SH-SY5Y (cell line): Measurements from ENCODE around the gene KLHL42.
A peak's percentile ranks its signal among the peaks of the same experiment; 100 is the strongest.

Source experiments
- GATA2 ChIP-seq: IDR thresholded peaks from 2 replicates; pipeline ENCODE4 v1.6.1; 2011; ENCODE audit warnings: mild to moderate bottlenecking, low read depth, low read length
- GATA3 ChIP-seq: IDR thresholded peaks from 2 replicates; pipeline ENCODE4 v1.6.1; 2011; ENCODE audit warnings: low read depth, mild to moderate bottlenecking, low read length, moderate library complexity

The KLHL42 gene

DNA sequence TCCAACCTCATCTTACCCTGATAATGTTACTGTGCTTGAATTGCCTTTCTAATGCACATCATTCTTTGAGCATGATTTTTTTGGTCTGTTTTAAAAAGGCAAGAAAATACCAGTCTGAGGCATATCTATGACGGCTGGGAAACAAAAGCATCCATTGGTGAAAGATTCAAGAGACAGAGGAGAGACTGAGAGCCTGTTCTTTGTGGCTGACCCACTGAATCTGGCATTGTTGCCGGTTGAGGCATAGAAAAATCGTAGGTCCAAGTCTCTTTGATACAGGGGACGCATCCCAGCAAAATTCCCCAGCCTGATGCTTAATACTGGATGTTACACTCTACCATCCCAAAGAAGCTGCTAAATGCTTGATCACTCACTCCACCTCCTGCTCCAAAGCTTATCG, 2.9 kb upstream of the KLHL42 start:
- TF ChIP-seq GATA3 = no peak
- no peak for TF ChIP-seq GATA2

DNA sequence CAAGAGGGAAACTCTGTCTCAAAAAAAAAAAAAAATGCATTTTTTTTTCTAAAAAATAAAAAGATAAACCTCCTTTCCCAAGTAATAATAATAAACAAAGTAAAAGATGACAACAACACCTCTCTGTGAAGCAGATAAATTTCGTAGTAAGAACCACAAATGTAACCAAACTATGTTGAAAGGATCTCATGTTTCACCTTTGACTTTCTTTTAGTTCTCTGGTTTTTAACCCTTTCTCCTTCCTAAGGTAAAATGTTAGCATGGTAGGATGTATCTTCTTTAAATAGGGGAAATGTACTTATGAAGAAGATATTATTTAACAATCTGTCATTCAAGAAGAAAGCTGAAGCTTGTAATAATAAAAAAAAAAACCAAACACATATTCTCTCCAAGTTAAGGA, 1.8 kb upstream of the KLHL42 start:
- TF ChIP-seq GATA3 = no peak
- TF ChIP-seq GATA2 = no peak

DNA sequence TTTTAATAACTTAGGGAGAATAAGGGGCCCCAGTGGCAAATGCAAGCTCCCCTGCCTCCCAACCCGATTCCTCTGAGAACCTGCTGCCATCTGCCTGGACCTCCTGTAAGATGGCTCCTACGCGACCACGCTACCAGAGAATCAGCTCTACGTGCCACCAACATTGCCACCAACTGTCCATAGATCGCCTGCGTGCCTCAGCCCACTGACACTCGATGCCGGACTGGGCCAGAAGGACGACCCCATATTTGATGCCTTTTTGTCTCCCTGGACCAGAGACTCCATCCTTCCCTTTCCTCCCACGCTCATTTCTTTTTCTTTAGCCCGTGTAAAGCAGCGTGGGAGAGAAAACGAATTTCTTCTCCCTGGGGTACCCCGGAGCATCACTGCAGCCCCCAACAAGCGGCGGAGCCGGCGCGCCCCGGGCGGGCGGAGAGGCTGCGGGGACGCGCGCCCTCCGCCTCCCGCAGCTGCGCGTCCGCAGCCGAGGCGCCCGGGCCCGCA, 565 bp upstream of the KLHL42 start:
- TF ChIP-seq GATA3 (no peak), GATA2 (no peak)

DNA sequence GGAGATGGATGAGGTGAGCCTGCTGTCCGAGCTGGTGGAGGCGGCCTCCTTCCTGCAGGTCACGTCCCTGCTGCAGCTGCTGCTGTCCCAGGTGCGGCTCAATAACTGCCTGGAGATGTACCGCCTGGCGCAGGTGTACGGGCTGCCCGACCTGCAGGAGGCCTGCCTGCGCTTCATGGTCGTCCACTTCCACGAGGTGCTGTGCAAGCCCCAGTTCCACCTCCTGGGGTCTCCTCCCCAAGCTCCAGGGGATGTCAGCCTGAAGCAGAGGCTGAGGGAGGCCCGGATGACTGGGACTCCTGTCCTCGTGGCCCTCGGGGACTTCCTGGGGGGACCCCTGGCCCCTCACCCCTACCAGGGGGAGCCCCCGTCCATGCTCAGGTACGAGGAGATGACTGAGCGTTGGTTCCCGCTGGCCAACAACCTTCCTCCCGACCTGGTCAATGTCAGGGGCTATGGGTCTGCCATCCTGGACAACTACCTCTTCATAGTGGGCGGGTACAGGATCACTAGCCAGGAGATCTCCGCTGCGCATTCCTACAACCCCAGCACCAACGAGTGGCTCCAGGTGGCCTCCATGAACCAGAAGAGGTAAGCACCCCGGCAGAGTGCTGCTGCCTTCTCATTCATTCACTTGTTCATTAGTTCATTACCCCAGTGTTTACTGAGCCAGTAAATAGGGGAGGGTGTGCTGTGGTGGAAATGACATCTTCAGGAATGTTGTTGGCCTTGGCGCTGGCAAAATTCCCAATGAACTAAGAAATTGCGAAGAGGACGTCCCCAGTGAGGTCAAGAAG, 777 bp downstream of the KLHL42 start:
- TF ChIP-seq GATA3 (no peak), GATA2 (no peak)

DNA sequence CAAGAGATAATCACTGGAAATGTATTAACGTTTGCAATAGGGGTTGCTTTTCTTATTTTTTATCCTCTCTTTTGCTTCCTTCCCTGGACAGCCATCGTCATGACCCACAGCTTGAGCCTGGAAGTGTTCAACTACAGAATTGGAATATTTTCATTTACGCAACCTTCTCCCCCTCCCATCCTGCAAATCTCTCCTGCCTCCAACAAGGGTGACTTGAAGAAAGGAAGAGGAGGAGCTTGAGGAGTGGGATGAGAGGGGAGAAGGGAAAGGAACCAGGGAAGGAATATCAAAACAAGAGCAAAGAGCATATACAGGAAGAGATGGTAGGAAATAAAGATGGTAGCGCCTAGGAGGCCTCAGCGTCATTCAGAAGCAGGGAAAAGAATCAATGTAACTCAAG, 1.6 kb downstream of the KLHL42 start:
- peak; percentile 39; the same call in 1 of the 2 replicates for TF ChIP-seq GATA2
- TF ChIP-seq GATA3 = no peak

DNA sequence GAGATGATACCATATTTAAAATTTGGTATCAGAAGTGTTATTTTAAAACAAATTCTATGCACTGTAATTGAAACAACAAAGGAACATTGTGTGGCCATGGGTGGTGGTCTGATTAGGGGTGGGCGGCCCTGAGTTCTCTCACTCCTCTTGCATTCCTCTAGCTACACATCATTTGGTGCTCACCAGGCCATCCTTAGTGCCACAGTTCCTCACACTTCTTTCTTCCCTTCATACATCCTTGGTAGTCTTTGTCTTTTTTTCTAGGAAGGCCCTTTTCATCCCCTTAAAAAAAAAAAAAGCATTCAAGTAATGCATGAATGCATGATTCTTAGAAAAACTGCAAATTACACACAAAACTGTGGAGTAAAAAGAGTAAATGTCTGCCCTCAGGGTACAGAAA, 2.4 kb downstream of the KLHL42 start:
- TF ChIP-seq GATA2 (no peak), GATA3 (no peak)

DNA sequence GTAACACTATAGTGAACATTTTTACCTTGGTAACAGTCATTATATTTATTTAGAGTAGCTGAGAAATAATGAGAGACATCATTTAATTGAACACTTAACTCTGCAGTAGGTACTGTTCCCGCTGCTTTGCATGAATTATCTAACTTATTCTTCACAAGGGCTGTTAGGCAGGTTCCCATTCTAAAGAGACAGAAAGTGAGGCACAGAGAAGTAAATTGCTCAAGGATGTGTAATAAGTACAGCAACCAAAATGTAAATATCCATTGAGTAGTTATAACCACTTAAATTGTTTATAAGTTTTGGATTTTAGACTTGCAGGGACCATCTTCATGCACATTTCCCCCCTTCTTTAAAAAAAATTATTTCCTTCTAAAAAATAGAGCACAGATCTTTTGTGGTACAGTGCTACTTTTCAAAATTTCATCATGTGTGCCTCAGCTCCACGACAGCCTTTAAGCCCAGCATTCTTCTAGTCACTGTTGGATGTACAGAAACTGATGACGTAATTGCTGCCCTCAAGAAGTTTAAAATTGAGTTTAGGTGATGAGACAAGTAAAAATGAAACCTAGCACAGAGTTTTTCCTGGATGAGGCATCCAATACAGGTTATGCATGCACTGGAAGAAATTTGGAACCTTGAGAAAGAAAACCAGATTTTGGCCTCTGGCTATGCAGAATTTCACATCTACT, 6.0 kb downstream of the KLHL42 start:
- TF ChIP-seq GATA3 (no peak), GATA2 (no peak)

DNA sequence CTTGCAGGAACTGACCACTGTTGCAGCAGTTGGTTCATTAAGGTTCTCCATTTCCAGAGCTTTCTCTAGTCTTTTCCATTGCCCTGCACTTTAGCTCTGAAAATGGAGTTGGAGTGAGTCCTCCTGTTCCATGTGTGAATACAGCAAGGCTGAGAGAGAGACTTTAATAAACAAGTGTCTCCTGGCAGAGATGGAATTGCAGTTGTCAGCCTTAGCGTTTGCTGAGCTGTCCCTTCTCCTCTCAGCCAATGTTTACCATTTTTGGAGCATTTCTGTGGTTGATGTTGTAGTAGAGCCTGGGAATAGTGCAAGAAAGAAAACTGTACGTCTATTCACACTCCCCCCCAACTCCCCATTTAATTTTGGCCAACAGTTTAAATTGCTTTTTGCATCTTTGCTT, 7.5 kb downstream of the KLHL42 start:
- TF ChIP-seq GATA2 (no peak), GATA3 (no peak)

DNA sequence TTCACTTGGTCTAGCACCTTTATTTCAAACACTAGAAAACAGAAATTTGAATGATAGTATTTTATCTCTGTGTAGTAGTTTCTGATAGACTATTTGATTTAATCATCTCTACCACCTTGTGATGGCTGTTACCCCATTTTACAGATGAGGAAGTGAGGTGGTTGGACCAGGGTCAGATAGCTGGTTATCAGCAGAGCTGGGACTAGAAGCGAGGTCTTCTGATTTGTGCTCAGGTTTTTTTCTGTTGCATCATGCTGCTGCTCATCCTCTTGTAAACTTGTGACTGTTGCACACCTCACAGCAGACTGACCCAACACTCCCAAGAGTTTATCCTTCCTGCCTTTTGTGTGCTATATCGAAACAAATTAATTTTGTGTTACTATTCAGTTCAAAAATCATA, 10.1 kb downstream of the KLHL42 start:
- no peak for TF ChIP-seq GATA2
- TF ChIP-seq GATA3 = no peak

DNA sequence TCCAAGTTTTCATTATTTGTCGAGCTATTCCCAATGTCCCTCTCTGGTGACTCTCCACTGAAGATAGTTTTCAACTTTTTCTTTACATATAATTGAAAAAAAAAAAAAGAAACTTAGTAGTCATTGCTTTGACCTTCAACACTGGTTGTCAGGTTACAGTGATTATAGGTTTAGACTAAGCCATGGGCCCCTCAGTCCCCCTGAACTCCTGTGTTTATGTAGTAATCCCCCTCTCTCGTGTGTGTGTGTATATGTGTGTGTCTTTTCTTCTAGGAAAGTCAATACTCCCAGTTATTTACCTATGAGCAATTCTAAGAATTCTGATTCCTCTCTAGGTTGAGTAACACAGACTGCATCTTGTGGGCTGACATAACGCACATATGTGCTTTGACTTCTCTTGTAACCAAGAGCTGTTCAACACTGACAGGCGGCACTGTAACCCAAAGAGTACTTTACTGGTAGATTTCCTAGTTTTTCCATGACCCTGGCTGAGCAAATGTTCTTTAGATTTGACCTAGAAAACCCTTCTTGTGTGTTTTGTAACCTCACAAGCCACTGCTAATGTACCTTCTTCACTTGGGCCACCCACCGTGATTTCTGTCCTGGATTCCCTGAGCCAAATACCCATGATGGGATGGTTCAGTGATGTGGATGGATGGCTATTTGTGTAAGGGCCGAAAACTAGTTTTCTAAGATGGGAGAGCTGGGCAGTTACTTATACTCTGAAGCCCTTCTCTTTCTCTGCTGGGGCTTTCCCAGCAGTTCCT, 15.0 kb downstream of the KLHL42 start:
- TF ChIP-seq GATA2 = no peak
- TF ChIP-seq GATA3 = no peak

DNA sequence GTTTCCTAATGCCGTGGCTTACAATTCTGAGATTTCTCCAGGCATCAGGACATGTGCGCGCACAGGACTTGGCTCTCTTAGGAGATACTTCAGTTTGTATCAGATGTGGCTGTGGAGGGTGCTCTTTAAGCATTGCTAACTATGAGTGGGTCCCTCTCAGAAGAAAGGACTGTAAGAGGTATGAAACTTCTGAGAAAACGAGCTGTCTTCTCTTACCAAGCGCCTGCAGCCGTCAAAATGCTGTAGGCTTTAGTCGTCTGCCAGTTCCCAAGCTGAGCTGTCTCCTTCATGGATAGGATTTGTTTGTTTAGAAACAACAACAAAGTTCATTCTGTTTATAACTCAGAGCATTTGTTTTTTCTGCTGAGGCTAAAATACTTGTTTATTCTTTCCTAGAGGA, 16.1 kb downstream of the KLHL42 start:
- TF ChIP-seq GATA3 (no peak), GATA2 (no peak)

DNA sequence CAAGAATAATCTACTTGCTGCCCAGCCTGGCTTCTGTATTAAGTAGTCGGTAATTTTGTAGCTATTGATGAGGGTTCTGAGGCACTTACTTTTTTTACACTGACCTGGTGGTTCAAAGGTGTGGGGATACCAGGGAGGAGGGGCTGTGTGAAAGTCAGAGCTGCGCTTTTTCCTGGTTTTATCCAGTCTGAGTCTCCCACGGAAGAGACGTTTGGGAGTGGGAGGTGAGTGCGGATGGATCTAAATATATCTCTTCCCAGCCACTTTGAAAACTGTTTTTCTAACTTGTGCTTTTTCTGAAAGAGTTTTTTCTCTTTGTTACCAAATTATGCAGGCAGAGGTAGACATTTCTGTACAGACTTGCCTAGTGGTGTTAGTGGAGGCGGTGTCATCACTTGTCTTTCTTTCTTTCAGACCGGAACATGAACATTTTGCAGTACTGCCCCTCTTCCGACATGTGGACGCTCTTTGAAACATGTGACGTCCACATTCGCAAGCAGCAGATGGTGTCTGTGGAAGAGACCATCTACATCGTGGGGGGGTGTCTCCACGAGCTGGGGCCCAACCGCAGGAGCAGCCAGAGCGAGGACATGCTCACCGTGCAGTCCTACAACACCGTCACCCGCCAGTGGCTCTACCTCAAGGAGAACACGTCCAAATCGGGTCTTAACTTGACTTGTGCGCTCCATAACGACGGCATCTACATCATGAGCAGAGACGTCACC, 17.4 kb downstream of the KLHL42 start:
- TF ChIP-seq GATA3 (no peak), GATA2 (no peak)

DNA sequence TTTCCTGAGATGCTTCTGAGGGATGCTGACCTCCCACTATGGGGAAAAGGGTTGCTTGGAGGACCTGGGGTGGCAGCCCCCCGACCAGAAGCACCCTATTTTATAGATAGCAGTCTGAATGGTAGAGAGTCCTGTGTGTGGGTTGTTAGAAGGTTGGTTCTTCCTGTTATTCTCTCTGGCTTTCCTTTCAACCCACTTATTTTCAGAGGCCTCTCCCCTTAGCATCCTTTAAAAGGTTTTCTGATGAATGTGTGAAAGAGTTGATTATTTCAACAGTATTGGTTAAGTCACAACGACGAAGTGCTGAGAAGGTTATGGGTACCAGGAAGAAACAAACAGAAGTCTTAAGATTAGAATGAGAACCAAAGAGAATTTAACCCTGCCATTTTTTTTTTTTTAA, 20.8 kb downstream of the KLHL42 start:
- TF ChIP-seq GATA3 (no peak), GATA2 (no peak)

DNA sequence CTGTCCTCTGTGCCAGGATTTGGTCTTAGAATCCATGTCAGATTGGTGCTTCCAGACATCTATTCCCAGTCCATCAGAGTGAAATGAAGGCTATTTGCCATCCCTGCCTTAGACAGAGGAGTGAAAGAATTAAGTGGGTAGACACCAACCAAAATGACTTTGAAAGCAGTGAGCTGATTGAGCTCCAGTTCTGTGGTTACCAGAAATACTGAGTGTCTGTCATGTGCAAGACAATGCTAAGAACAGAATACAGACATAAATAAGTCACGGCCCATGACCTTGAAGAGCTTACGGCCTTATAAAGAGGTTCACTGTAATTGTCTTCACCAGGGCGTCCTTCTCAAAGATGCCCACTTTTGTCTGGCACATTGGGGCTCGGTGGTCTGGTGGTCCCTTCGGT, 21.6 kb downstream of the KLHL42 start:
- TF ChIP-seq GATA2 = no peak
- TF ChIP-seq GATA3 = no peak
